Measurements from ENCODE around the gene SLC13A1. TPM values are rescaled to one million over a fixed set of nuclear protein-coding genes. Genes with fewer than 3 reads are reported as not detected.
A peak's percentile ranks its signal among the peaks of the same experiment; 100 is the strongest.
"Not testable (repeated sequence)": the region's sequence is repeated elsewhere in the genome, so short reads cannot be mapped to it uniquely, and the experiment has no call there.

SLC13A1 gene
- total RNA-seq = not detected
- long read RNA-seq = 0 reads

GRCh38 chr7:123199883-123200282, at the start of gene SLC13A1:
SLC13A1 (minus strand) TSS chr7:123199969; CDS start chr7:123199946, 23 bp downstream.
- intact Hi-C loops (cut with micrococcal nuclease) = no loop called here
- ATAC-seq = no peak
- DNase-seq = no peak

- ATAC-seq (no peak), DNase-seq (no peak)
- intact Hi-C loops (cut with micrococcal nuclease) = no loop called here
Observed at GRCh38 chr7:123244768-123245167, 45.0 kb upstream of the SLC13A1 start.

- ATAC-seq (no peak), DNase-seq (no peak)
- intact Hi-C loops (cut with micrococcal nuclease) = no loop called here
Observed at GRCh38 chr7:123242467-123243092, 42.8 kb upstream of the SLC13A1 start.

- intact Hi-C loops (cut with micrococcal nuclease) = no loop called here
- ATAC-seq (no peak), DNase-seq (no peak)
Observed at GRCh38 chr7:123241809-123242208, 42.0 kb upstream of the SLC13A1 start.

- intact Hi-C loops (cut with micrococcal nuclease) = no loop called here
- ATAC-seq (no peak), DNase-seq (no peak)
Observed at GRCh38 chr7:123231021-123232000, 31.5 kb upstream of the SLC13A1 start.

- DNase-seq = no peak
- intact Hi-C loops (cut with micrococcal nuclease) = no loop called here
- no peak for ATAC-seq
Observed at GRCh38 chr7:123230603-123231002, 30.8 kb upstream of the SLC13A1 start.

- intact Hi-C loops (cut with micrococcal nuclease) = no loop called here
- DNase-seq (no peak), ATAC-seq (no peak)
Observed at GRCh38 chr7:123230147-123230546, 30.4 kb upstream of the SLC13A1 start.

GRCh38 chr7:123229426-123229825, 29.7 kb upstream of the SLC13A1 start:
- ATAC-seq (no peak), DNase-seq (no peak)
- intact Hi-C loops (cut with micrococcal nuclease) = no loop called here

- ATAC-seq; intact Hi-C loops (cut with micrococcal nuclease); DNase-seq: not testable (repeated sequence)
Observed at GRCh38 chr7:123227666-123228065, 27.9 kb upstream of the SLC13A1 start.

GRCh38 chr7:123220396-123220795, 20.6 kb upstream of the SLC13A1 start:
- intact Hi-C loops (cut with micrococcal nuclease) = no loop called here
- DNase-seq = no peak
- no peak for ATAC-seq

- intact Hi-C loops (cut with micrococcal nuclease) = no loop called here
- ATAC-seq = no peak
- DNase-seq = no peak
Observed at GRCh38 chr7:123218866-123219265, 19.1 kb upstream of the SLC13A1 start.

- DNase-seq (no peak), ATAC-seq (no peak)
- intact Hi-C loops (cut with micrococcal nuclease) = no loop called here
Observed at GRCh38 chr7:123216825-123217224, 17.1 kb upstream of the SLC13A1 start.

GRCh38 chr7:123215350-123215749, 15.6 kb upstream of the SLC13A1 start:
- DNase-seq (no peak), ATAC-seq (no peak)
- intact Hi-C loops (cut with micrococcal nuclease) = no loop called here

GRCh38 chr7:123211545-123211944, 11.8 kb upstream of the SLC13A1 start:
- ATAC-seq = no peak
- intact Hi-C loops (cut with micrococcal nuclease) = no loop called here
- DNase-seq = no peak

- no peak for ATAC-seq
- intact Hi-C loops (cut with micrococcal nuclease) = no loop called here
Observed at GRCh38 chr7:123210986-123211385, 11.2 kb upstream of the SLC13A1 start.

GRCh38 chr7:123209786-123210185, 10.0 kb upstream of the SLC13A1 start:
- no peak for DNase-seq
- intact Hi-C loops (cut with micrococcal nuclease) = no loop called here
- peak; percentile 30 for ATAC-seq

More at GRCh38 chr7:123210986-123211385, 11.2 kb upstream of the SLC13A1 start:
- no peak for DNase-seq

GRCh38 chr7:123208793-123209192, 9.0 kb upstream of the SLC13A1 start:
- DNase-seq = no peak

GRCh38 chr7:123204206-123204835, 4.6 kb upstream of the SLC13A1 start:
- ATAC-seq = no peak
- no peak for DNase-seq
- intact Hi-C loops (cut with micrococcal nuclease) = no loop called here

More at GRCh38 chr7:123208793-123209192, 9.0 kb upstream of the SLC13A1 start:
- intact Hi-C loops (cut with micrococcal nuclease) = no loop called here
- ATAC-seq = no peak

- intact Hi-C loops (cut with micrococcal nuclease) = no loop called here
- DNase-seq = no peak
- no peak for ATAC-seq
Observed at GRCh38 chr7:123201901-123202300, 2.1 kb upstream of the SLC13A1 start.
